DND-41 (cell line): Measurements from ENCODE around the gene CTNNA1.

Experiments
- ATAC-seq: fragments of 200-7000 bp; cut with Tn5 transposase; 3 replicates; pipeline ENCODE4 v1.9.1; 2021; ENCODE audit warnings: low read depth; ENCODE audit not compliant: insufficient read depth
- DNase-seq: peaks from one replicate; pipeline ENCODE4 v3.0.0-alpha.2; 2020
- H2AFZ ChIP-seq: 2 replicates; pipeline ENCODE4 v1.6.0; 2012; ENCODE audit warnings: low read depth, low read length
- H3K27ac ChIP-seq: 2 replicates; pipeline ENCODE4 v1.5.1; 2012; ENCODE audit warnings: low read length, inconsistent platforms
- H3K27me3 ChIP-seq: fragments of 200-600 bp; sonication (generic); 2 replicates; pipeline ENCODE4 v1.6.0; 2012; ENCODE audit warnings: low read length, mild to moderate bottlenecking, inconsistent platforms; ENCODE audit not compliant: insufficient read depth, poor library complexity
- H3K36me3 ChIP-seq: 2 replicates; pipeline ENCODE4 v1.5.1; 2012; ENCODE audit warnings: low read length, inconsistent platforms; ENCODE audit not compliant: insufficient read depth
- H3K4me1 ChIP-seq: 2 replicates; pipeline ENCODE4 v1.5.1; 2012; ENCODE audit warnings: mild to moderate bottlenecking, low read length; ENCODE audit not compliant: insufficient read depth
- H3K4me2 ChIP-seq: 2 replicates; pipeline ENCODE4 v1.6.0; 2012; ENCODE audit warnings: mild to moderate bottlenecking, moderate library complexity, low read length, inconsistent platforms; ENCODE audit not compliant: insufficient read depth
- H3K4me3 ChIP-seq, 2 experiments: fragments of 200-600 bp in 1 of 2; shearing (Covaris generic) in 1 of 2; 2 replicates each; pipeline ENCODE4 v1.5.1; 2012 to 2016; ENCODE audit warnings: inconsistent platforms in 2 of 2, low read length in 2 of 2, mild to moderate bottlenecking in 2 of 2, low read depth in 1 of 2, moderate library complexity in 1 of 2
- H3K79me2 ChIP-seq: 2 replicates; pipeline ENCODE4 v1.6.0; 2012; ENCODE audit warnings: low read length, inconsistent platforms; ENCODE audit not compliant: insufficient read depth
- H3K9ac ChIP-seq: 2 replicates; pipeline ENCODE4 v1.6.0; 2012; ENCODE audit warnings: low read depth, mild to moderate bottlenecking, inconsistent platforms, low read length, moderate library complexity
- H3K9me3 ChIP-seq: 2 replicates; pipeline ENCODE4 v1.5.1; 2012; ENCODE audit warnings: low read length, moderate library complexity, mild to moderate bottlenecking, inconsistent platforms; ENCODE audit not compliant: insufficient read depth, severe bottlenecking
- H4K20me1 ChIP-seq: 2 replicates; pipeline ENCODE4 v1.6.0; 2012; ENCODE audit warnings: low read length; ENCODE audit not compliant: insufficient read depth
- CTCF ChIP-seq: IDR thresholded peaks from 2 replicates; pipeline ENCODE4 v1.5.1; 2012; ENCODE audit warnings: borderline replicate concordance, low read length, moderate library complexity, mild to moderate bottlenecking; ENCODE audit not compliant: poor library complexity, severe bottlenecking; ENCODE audit errors: extremely low read depth
- EZH2 ChIP-seq: IDR thresholded peaks from 3 replicates; pipeline ENCODE4 v1.6.1; 2012; ENCODE audit warnings: borderline replicate concordance, low read depth, mild to moderate bottlenecking, moderate library complexity, low read length, inconsistent platforms; ENCODE audit not compliant: severe bottlenecking

The CTNNA1 gene

GRCh38 chr5:138968601-138969000 lies 215.4 kb downstream of the CTNNA1 start:
- TF ChIP-seq EZH2 = no peak
- TF ChIP-seq CTCF = no peak

GRCh38 chr5:138969323-138970002 lies 216.2 kb downstream of the CTNNA1 start:
- Histone ChIP-seq H2AFZ (no peak overlapping the region), H3K27me3 (no peaks in the 10 kb centered on the region), H3K4me2 (no peak overlapping the region), H3K9me3 (no peaks in the 10 kb centered on the region), H3K79me2 (no peaks in the 10 kb centered on the region), H3K36me3 (no peaks in the 10 kb centered on the region), H3K27ac (no peak overlapping the region), H3K9ac (no peak overlapping the region), H3K4me1 (no peaks in the 10 kb centered on the region), H3K4me3 (no peak overlapping the region), H4K20me1 (no peaks in the 10 kb centered on the region)
- no peak for DNase-seq
- no peak for ATAC-seq
- TF ChIP-seq CTCF = no peak
- no peak for TF ChIP-seq EZH2

More at GRCh38 chr5:138968601-138969000, 215.4 kb downstream of the CTNNA1 start:
- Histone ChIP-seq H3K4me3 (no peak overlapping the region), H3K9ac (no peak overlapping the region), H3K36me3 (no peaks in the 10 kb centered on the region), H4K20me1 (no peaks in the 10 kb centered on the region), H3K9me3 (no peaks in the 10 kb centered on the region), H3K27me3 (no peaks in the 10 kb centered on the region), H2AFZ (no peak overlapping the region), H3K4me2 (no peak overlapping the region), H3K27ac (no peak overlapping the region), H3K79me2 (no peaks in the 10 kb centered on the region), H3K4me1 (no peaks in the 10 kb centered on the region)
- DNase-seq (no peak), ATAC-seq (no peak)

- H4K20me1 ChIP-seq = no peaks in the 10 kb centered on the region
- H3K4me2 ChIP-seq = no peak overlapping the region
- no peak for ATAC-seq
- no peaks in the 10 kb centered on the region for H3K79me2 ChIP-seq
- no peak overlapping the region for H3K4me3 ChIP-seq
- no peaks in the 10 kb centered on the region for H3K36me3 ChIP-seq
- DNase-seq = no peak
- TF ChIP-seq EZH2 = no peak
- no peaks in the 10 kb centered on the region for H3K9me3 ChIP-seq
- H3K27me3 ChIP-seq = no peaks in the 10 kb centered on the region
- no peak overlapping the region for H2AFZ ChIP-seq
- H3K9ac ChIP-seq = no peak overlapping the region
- H3K4me1 ChIP-seq = no peaks in the 10 kb centered on the region
- no peak overlapping the region for H3K27ac ChIP-seq
Observed at GRCh38 chr5:138972230-138972629, 219.0 kb downstream of the CTNNA1 start.

GRCh38 chr5:138972836-138973235 lies 219.6 kb downstream of the CTNNA1 start:
- TF ChIP-seq CTCF (no peak), EZH2 (no peak)
- no peak overlapping the region for H3K4me3 ChIP-seq
- no peaks in the 10 kb centered on the region for H3K27me3 ChIP-seq
- no peaks in the 10 kb centered on the region for H4K20me1 ChIP-seq
- H3K36me3 ChIP-seq = no peaks in the 10 kb centered on the region
- no peak overlapping the region for H3K27ac ChIP-seq
- H3K4me2 ChIP-seq = no peak overlapping the region
- no peak for ATAC-seq
- H3K79me2 ChIP-seq = no peaks in the 10 kb centered on the region
- H3K9me3 ChIP-seq = no peaks in the 10 kb centered on the region
- no peak overlapping the region for H3K9ac ChIP-seq
- H3K4me1 ChIP-seq = no peaks in the 10 kb centered on the region
- no peak overlapping the region for H2AFZ ChIP-seq
- no peak for DNase-seq
